ENCODE measurements around the gene KIF19. TPM values are rescaled to one million over a fixed set of nuclear protein-coding genes. Genes with fewer than 3 reads are reported as not detected.

Gene KIF19
- total and polyA plus RNA-seq, 4 donors, result 4.2 to 12.7 (median 6.7) TPM

GRCh38 chr17:74340470-74341023 lies 14.5 kb downstream of the KIF19 start:
- Histone ChIP-seq H3K4me1 (ENCODE audit: control insufficient read depth in 5 of 5, insufficient read depth in 5 of 5, low read length in 5 of 5) (peaks cover 0 to 7% (median 0%) of the 10 kb centered on the region in 5 donors), H3K27ac (ENCODE audit: low read depth in 1 of 2, low read length in 1 of 2) (no peak overlapping the region), H3K27me3 (ENCODE audit: control insufficient read depth in 3 of 3, insufficient read depth in 3 of 3, low read length in 2 of 3) (no peaks in the 10 kb centered on the region), H3K9ac (ENCODE audit: insufficient read depth in 1 of 2, low read length in 2 of 2) (no peak overlapping the region), H3K4me3 (no peak overlapping the region), H3K9me3 (ENCODE audit: control insufficient read depth in 4 of 4, insufficient read depth in 3 of 4, low read length in 3 of 4) (no peaks in the 10 kb centered on the region), H3K36me3 (ENCODE audit: control insufficient read depth in 4 of 4, insufficient read depth in 4 of 4, low read length in 4 of 4) (no peaks in the 10 kb centered on the region)
- TF ChIP-seq CTCF (IDR thresholded peaks at IDR 0.05; ENCODE audit: control extremely low read depth, extremely low read depth), result no peak
- 68 to 79% methylated on average over 13 of the region's 13 CpGs for WGBS, 2 donors
- DNase-seq (peak in 2 of 3 donors; percentile 38 to 51), ATAC-seq (ENCODE audit: insufficient read depth, low FRiP score) (no peak)

- no peaks in the 10 kb centered on the region for H3K9me3 ChIP-seq (ENCODE audit: control insufficient read depth in 4 of 4, insufficient read depth in 3 of 4, low read length in 3 of 4)
- DNase-seq (no peak), ATAC-seq (ENCODE audit: insufficient read depth, low FRiP score) (no peak)
- TF ChIP-seq CTCF (IDR thresholded peaks at IDR 0.05; ENCODE audit: control extremely low read depth, extremely low read depth), result no peak
- no peaks in the 10 kb centered on the region for H3K27me3 ChIP-seq (ENCODE audit: control insufficient read depth in 3 of 3, insufficient read depth in 3 of 3, low read length in 2 of 3)
- no peak overlapping the region for H3K27ac ChIP-seq (ENCODE audit: low read depth in 1 of 2, low read length in 1 of 2)
- H3K36me3 ChIP-seq (ENCODE audit: control insufficient read depth in 4 of 4, insufficient read depth in 4 of 4, low read length in 4 of 4), result no peaks in the 10 kb centered on the region
- no peak overlapping the region for H3K4me3 ChIP-seq
- H3K9ac ChIP-seq (ENCODE audit: insufficient read depth in 1 of 2, low read length in 2 of 2), result no peak overlapping the region
- H3K4me1 ChIP-seq (ENCODE audit: control insufficient read depth in 5 of 5, insufficient read depth in 5 of 5, low read length in 5 of 5), result peaks cover 0 to 7% (median 0%) of the 10 kb centered on the region in 5 donors
- WGBS, 2 donors, result 80 to 88% methylated on average over 10 of the region's 10 CpGs
Measured at GRCh38 chr17:74342224-74342623, 16.2 kb downstream of the KIF19 start.

- H3K27me3 ChIP-seq (ENCODE audit: control insufficient read depth in 3 of 3, insufficient read depth in 3 of 3, low read length in 2 of 3), result peaks cover 0 to 3% (median 0%) of the 10 kb centered on the region in 3 donors
- no peak overlapping the region for H3K27ac ChIP-seq (ENCODE audit: low read depth in 1 of 2, low read length in 1 of 2)
- ATAC-seq (ENCODE audit: insufficient read depth, low FRiP score), result no peak
- no peak for DNase-seq
- no peaks in the 10 kb centered on the region for H3K9me3 ChIP-seq (ENCODE audit: control insufficient read depth in 4 of 4, insufficient read depth in 3 of 4, low read length in 3 of 4)
- no peak overlapping the region for H3K9ac ChIP-seq (ENCODE audit: insufficient read depth in 1 of 2, low read length in 2 of 2)
- H3K4me1 ChIP-seq (ENCODE audit: control insufficient read depth in 5 of 5, insufficient read depth in 5 of 5, low read length in 5 of 5), result peaks cover 0 to 7% (median 0%) of the 10 kb centered on the region in 5 donors
- no peak for TF ChIP-seq CTCF (IDR thresholded peaks at IDR 0.05; ENCODE audit: control extremely low read depth, extremely low read depth)
- H3K36me3 ChIP-seq (ENCODE audit: control insufficient read depth in 4 of 4, insufficient read depth in 4 of 4, low read length in 4 of 4), result no peaks in the 10 kb centered on the region
- H3K4me3 ChIP-seq, result no peak overlapping the region
- 79 to 95% methylated on average over 8 of the region's 8 CpGs for WGBS, 2 donors
Measured at GRCh38 chr17:74343121-74343520, 17.1 kb downstream of the KIF19 start.
